HK-2 (cell line): ENCODE results near the gene IKZF3.
A peak's percentile ranks its signal among the peaks of the same experiment; 100 is the strongest.
"Not testable (repeated sequence)": the region's sequence is repeated elsewhere in the genome, so short reads cannot be mapped to it uniquely, and the experiment has no call there.

Source experiments
- DNase-seq: peaks from one replicate; pipeline ENCODE4 v3.0.0-alpha.2; 2018; ENCODE audit not compliant: unreplicated experiment

IKZF3 gene

GRCh38 chr17:39855911-39856649, 8.0 kb downstream of the IKZF3 start:
- not testable (repeated sequence) for DNase-seq

- no peak for DNase-seq
Measured at GRCh38 chr17:39854909-39855308, 9.2 kb downstream of the IKZF3 start.

GRCh38 chr17:39852239-39852638, 11.9 kb downstream of the IKZF3 start:
- DNase-seq: no peak

- not testable (repeated sequence) for DNase-seq
Measured at GRCh38 chr17:39850186-39850585, 13.9 kb downstream of the IKZF3 start.

- no peak for DNase-seq
Measured at GRCh38 chr17:39848600-39848999, 15.5 kb downstream of the IKZF3 start.

GRCh38 chr17:39846205-39846604, 17.9 kb downstream of the IKZF3 start:
- no peak for DNase-seq

GRCh38 chr17:39845052-39845846, 18.9 kb downstream of the IKZF3 start:
- DNase-seq: no peak

- no peak for DNase-seq
Measured at GRCh38 chr17:39841134-39841683, 22.9 kb downstream of the IKZF3 start.

GRCh38 chr17:39838784-39839183, 25.3 kb downstream of the IKZF3 start:
- DNase-seq: no peak

GRCh38 chr17:39838057-39838456, 26.1 kb downstream of the IKZF3 start:
- no peak for DNase-seq

GRCh38 chr17:39836117-39836516, 28.0 kb downstream of the IKZF3 start:
- DNase-seq: no peak

- no peak for DNase-seq
Measured at GRCh38 chr17:39835038-39835786, 28.9 kb downstream of the IKZF3 start.

GRCh38 chr17:39834017-39834416, 30.1 kb downstream of the IKZF3 start:
- no peak for DNase-seq

GRCh38 chr17:39831588-39831987, 32.5 kb downstream of the IKZF3 start:
- no peak for DNase-seq

- no peak for DNase-seq
Measured at GRCh38 chr17:39828443-39828842, 35.7 kb downstream of the IKZF3 start.

- no peak for DNase-seq
Measured at GRCh38 chr17:39826334-39826733, 37.8 kb downstream of the IKZF3 start.

GRCh38 chr17:39823407-39824054, 40.6 kb downstream of the IKZF3 start:
- no peak for DNase-seq

GRCh38 chr17:39822051-39822451, 42.1 kb downstream of the IKZF3 start:
- DNase-seq: peak; percentile 10

GRCh38 chr17:39820987-39821386, 43.1 kb downstream of the IKZF3 start:
- no peak for DNase-seq

- no peak for DNase-seq
Measured at GRCh38 chr17:39820541-39820940, 43.6 kb downstream of the IKZF3 start.

- no peak for DNase-seq
Measured at GRCh38 chr17:39818358-39819000, 45.6 kb downstream of the IKZF3 start.
